Measurements from ENCODE around the gene PLPP1.

The PLPP1 gene

GRCh38 chr5:55498457-55498856 is 36.3 kb downstream of the PLPP1 start:
- DNase-seq: no peak

GRCh38 chr5:55497712-55498111 is 37.1 kb downstream of the PLPP1 start:
- DNase-seq: no peak

- no peak for DNase-seq
Observed at GRCh38 chr5:55495216-55495615, 39.5 kb downstream of the PLPP1 start.

- DNase-seq: no peak
Observed at GRCh38 chr5:55492449-55492848, 42.3 kb downstream of the PLPP1 start.

GRCh38 chr5:55485073-55485472 is 49.7 kb downstream of the PLPP1 start:
- no peak for DNase-seq

- no peak for DNase-seq
Observed at GRCh38 chr5:55484531-55484930, 50.2 kb downstream of the PLPP1 start.

GRCh38 chr5:55483885-55484284 is 50.9 kb downstream of the PLPP1 start:
- DNase-seq: no peak

GRCh38 chr5:55481293-55481855 is 53.4 kb downstream of the PLPP1 start:
- DNase-seq: no peak

GRCh38 chr5:55480781-55481180 is 54.0 kb downstream of the PLPP1 start:
- no peak for DNase-seq

- DNase-seq: no peak
Observed at GRCh38 chr5:55472642-55473041, 62.1 kb downstream of the PLPP1 start.

GRCh38 chr5:55471468-55471867 is 63.3 kb downstream of the PLPP1 start:
- DNase-seq: no peak

- DNase-seq: no peak
Observed at GRCh38 chr5:55470282-55470681, 64.5 kb downstream of the PLPP1 start.

- DNase-seq: no peak
Observed at GRCh38 chr5:55469839-55470238, 64.9 kb downstream of the PLPP1 start.

- DNase-seq: no peak
Observed at GRCh38 chr5:55467862-55468551, 66.8 kb downstream of the PLPP1 start.

GRCh38 chr5:55463613-55464012 is 71.2 kb downstream of the PLPP1 start:
- no peak for DNase-seq

GRCh38 chr5:55459572-55459971 is 75.2 kb downstream of the PLPP1 start:
- DNase-seq: no peak

GRCh38 chr5:55456216-55456895 is 78.4 kb downstream of the PLPP1 start:
- DNase-seq: no peak

- no peak for DNase-seq
Observed at GRCh38 chr5:55454282-55454681, 80.5 kb downstream of the PLPP1 start.

GRCh38 chr5:55453211-55453610 is 81.6 kb downstream of the PLPP1 start:
- DNase-seq: no peak

- no peak for DNase-seq
Observed at GRCh38 chr5:55451976-55452375, 82.8 kb downstream of the PLPP1 start.

GRCh38 chr5:55450050-55450765 is 84.6 kb downstream of the PLPP1 start:
- DNase-seq: no peak

- no peak for DNase-seq
Observed at GRCh38 chr5:55446640-55447351, 88.0 kb downstream of the PLPP1 start.

- DNase-seq: no peak
Observed at GRCh38 chr5:55445791-55446190, 89.0 kb downstream of the PLPP1 start.
